Stomach (tissue), 4 donors: ENCODE data around the gene ENDOD1.

ENCODE experiments used
- POLR2A ChIP-seq, 4 donors: fragments of 450-650 bp; IDR thresholded peaks; one replicate each; pipeline ENCODE4 v1.6.1; 2016; ENCODE audit warnings: antibody characterized with exemption in 4 of 4, control low read depth in 2 of 4, mild to moderate bottlenecking in 1 of 4, moderate library complexity in 1 of 4
- TF ChIP-seq, protein P1 (sequence below), 7 experiments: fragments of 450-650 bp in 4 of 7; fragments of 200-600 bp in 3 of 7; sonication (generic) in 3 of 7; IDR thresholded peaks; one replicate each; pipeline ENCODE4 v1.5.1; 2016 to 2019; ENCODE audit warnings: antibody characterized with exemption in 7 of 7, control low read depth in 2 of 7, mild to moderate bottlenecking in 1 of 7

DNA sequence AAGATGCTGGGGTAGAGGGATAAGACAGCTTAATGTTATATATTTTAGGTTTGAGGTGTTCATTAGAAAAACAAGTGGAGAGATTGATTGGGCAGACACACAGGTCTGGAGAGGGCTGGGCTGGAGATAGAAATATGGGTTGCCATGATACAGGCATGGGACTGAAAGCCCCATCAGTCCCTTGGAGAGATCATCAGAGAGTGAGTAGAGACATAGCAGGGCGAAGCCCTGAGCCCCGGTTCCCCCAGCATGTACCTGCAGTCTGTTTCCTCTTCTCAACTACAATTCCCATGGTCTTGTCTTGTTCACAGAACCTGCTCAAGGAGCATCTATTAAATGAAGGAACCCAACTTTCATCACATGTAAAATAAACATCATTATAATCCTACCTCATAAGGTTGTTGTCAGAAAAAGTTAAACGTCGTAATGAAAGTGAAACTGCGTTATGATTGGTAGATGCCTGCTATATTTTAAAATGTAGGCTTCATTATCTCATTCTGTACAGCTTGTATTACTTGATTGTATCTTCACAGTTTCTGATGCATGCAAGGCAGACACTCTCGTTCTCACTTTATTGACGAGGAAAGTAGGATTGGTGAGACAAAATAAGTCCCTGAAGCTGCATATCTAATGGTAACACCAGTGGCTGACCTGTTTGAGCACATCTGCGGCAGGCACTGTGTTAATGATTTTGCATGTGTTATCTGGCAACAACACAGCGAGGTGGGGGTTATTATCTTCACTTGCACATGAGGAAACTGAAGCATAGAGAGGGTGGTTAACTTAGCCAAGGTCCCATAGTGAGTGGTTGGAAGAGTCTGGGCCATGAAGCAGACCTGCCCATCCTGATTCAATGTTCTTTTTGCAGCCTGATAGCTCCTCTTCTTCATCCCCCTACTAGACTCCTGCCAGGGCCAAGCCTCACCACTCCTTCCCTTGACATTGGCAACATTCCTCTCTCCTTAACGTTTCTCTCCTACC, 63.5 kb downstream of the ENDOD1 start:
- TF ChIP-seq POLR2A (IDR thresholded peaks at IDR 0.05), result no peak
- TF ChIP-seq, protein P1, sequence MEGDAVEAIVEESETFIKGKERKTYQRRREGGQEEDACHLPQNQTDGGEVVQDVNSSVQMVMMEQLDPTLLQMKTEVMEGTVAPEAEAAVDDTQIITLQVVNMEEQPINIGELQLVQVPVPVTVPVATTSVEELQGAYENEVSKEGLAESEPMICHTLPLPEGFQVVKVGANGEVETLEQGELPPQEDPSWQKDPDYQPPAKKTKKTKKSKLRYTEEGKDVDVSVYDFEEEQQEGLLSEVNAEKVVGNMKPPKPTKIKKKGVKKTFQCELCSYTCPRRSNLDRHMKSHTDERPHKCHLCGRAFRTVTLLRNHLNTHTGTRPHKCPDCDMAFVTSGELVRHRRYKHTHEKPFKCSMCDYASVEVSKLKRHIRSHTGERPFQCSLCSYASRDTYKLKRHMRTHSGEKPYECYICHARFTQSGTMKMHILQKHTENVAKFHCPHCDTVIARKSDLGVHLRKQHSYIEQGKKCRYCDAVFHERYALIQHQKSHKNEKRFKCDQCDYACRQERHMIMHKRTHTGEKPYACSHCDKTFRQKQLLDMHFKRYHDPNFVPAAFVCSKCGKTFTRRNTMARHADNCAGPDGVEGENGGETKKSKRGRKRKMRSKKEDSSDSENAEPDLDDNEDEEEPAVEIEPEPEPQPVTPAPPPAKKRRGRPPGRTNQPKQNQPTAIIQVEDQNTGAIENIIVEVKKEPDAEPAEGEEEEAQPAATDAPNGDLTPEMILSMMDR (IDR thresholded peaks at IDR 0.05), result no peak
